ENCODE data around the gene TMOD4.

The TMOD4 gene

DNA sequence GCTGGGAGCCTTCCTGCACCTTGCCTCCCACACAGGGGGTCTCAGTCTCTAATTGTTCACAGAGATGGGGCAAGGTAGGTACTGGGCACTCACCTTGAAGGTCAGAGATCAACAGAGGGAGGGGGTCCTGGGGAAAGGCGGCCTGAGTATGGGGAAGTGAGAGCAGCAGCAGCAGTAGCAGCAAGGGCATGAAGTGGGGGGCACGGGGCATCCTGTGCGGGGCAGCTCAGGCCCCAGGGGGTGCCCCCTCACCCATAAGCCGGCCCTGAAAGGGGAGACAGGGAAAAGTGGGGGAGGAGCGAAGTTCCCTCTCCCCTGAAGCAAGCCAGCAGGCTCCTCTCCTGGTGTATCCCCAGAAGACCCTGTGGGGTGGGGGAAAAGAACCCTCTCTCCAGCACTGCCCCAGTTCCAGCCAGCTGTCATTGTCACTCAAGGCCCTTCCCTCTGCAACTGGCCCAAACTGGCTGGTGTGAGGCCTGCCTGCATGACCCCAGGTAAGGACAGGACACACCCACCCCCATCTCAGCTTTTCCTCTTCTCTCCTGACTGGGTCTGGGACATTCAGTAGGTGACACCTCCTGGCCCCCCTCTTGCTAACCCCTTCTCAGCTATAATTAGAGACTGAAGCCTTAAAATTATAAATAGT is 33.2 kb downstream of the TMOD4 start:
- Histone ChIP-seq H3K36me3 (ENCODE audit: control insufficient read depth, insufficient read depth, low read length) (peaks cover 13% of the 10 kb centered on the region), H3K27ac (ENCODE audit: low read depth, low read length, severe bottlenecking) (no peak overlapping the region), H3K9me3 (ENCODE audit: control insufficient read depth, low read length) (no peaks in the 10 kb centered on the region), H3K4me3 (ENCODE audit: extremely low read depth, insufficient read depth, low read length, poor library complexity, severe bottlenecking) (no peak overlapping the region), H3K4me1 (ENCODE audit: control insufficient read depth, insufficient read depth, low read length, poor library complexity, severe bottlenecking) (peaks cover 18% of the 10 kb centered on the region)
- 80 to 97% methylated on average over 1 to 4 of the region's 5 CpGs for WGBS, 2 experiments (ENCODE audit: insufficient coverage in 2 of 2)

DNA sequence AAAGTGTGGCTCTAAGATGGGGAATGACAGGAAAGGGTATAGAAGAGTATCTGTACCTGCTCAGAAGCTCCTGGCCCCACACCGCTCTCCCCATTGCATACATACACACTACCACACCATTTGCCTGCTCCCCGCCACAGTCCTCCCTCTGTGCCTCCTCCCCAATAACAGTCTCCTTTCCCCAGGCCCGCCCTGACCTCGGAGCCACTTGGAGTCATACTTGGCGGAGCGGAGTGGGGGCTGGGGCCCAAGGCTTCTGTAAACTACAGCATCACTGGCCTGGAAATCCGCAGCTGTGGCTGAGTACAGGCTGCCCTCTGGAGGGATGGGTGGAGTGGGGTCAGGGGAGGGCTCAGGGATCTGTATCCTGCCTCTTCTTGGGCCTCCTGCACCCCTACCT is 38.0 kb downstream of the TMOD4 start:
- 94 to 97% methylated on average over 5 to 6 of the region's 7 CpGs for WGBS, 2 experiments (ENCODE audit: insufficient coverage in 2 of 2)
- Histone ChIP-seq H3K36me3 (ENCODE audit: control insufficient read depth, insufficient read depth, low read length) (peaks cover 31% of the 10 kb centered on the region), H3K4me3 (ENCODE audit: extremely low read depth, insufficient read depth, low read length, poor library complexity, severe bottlenecking) (no peak overlapping the region), H3K4me1 (ENCODE audit: control insufficient read depth, insufficient read depth, low read length, poor library complexity, severe bottlenecking) (no peaks in the 10 kb centered on the region), H3K27ac (ENCODE audit: low read depth, low read length, severe bottlenecking) (no peak overlapping the region), H3K9me3 (ENCODE audit: control insufficient read depth, low read length) (no peaks in the 10 kb centered on the region)

DNA sequence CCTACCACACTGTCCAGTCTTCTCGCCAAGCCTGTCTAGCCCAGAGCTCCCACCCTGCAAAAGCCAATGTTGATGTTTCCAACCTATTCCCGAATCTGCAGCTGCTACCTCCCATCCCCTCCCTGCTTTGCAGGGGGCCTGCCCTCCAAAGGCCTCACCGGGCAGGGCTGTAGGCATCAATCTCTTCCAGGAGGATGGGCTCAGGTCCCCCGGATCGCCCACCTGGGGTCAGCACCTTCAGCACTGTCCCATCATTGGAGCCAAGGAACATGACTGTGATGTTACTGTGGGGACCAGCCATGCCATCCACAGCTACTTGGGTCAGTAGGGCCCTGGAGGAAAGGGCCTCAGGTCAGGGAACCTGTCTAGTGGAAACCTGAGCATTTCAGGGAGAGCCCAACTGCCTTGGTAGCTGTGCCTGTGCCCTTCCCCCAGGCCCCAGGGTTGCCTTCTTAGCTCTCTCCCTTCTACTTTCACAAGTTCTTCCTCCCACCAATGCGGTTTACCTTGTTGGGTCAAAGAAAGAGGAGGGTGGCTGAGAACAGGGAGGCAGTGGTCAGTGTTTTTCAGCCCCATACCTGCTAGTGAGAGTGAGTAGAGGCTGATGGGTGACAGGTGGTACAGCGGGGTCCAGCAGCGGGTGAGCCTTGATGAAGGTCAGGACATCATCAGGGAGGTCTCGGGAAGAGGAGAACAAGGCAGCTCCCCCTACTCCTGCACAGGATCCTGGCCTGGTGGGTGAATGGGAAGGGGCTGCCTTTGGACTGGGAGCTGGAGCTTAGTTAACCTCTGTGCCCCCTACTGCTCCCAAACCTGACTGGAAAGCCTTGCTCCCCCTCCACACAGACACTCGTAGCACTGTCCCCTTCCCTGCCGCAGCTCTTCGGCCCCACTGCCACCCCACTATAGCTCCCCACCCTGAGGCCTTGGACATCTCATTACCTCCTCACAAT is 40.1 kb downstream of the TMOD4 start:
- Histone ChIP-seq H3K4me1 (ENCODE audit: control insufficient read depth, insufficient read depth, low read length, poor library complexity, severe bottlenecking) (peaks cover 10% of the 10 kb centered on the region), H3K9me3 (ENCODE audit: control insufficient read depth, low read length) (no peaks in the 10 kb centered on the region), H3K36me3 (ENCODE audit: control insufficient read depth, insufficient read depth, low read length) (peaks cover 28% of the 10 kb centered on the region), H3K4me3 (ENCODE audit: extremely low read depth, insufficient read depth, low read length, poor library complexity, severe bottlenecking) (no peak overlapping the region), H3K27ac (ENCODE audit: low read depth, low read length, severe bottlenecking) (no peak overlapping the region)
- WGBS, 2 experiments (ENCODE audit: insufficient coverage in 2 of 2): 92 to 96% methylated on average over 9 to 11 of the region's 12 CpGs

DNA sequence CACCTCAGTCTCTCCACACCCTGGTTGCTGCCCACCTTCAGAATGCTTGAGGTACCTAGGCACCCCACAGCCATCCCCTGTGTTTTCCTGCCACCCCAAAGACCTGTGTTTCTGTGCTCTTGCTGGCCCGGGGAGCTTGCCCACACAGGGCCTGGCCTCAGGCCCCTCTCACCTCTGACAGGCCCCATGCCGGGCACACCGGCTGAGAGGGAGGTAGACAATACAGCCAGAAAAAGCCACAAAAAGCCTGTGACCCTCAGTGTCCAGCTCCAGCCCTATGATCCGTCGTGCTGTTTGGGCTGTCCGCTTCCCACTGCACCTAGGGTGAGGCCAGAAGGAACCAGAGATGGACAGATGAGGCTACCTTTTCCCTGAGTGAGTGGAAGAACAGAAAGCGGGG is 40.8 kb downstream of the TMOD4 start:
- H3K4me3 ChIP-seq (ENCODE audit: extremely low read depth, insufficient read depth, low read length, poor library complexity, severe bottlenecking): no peak overlapping the region
- H3K4me1 ChIP-seq (ENCODE audit: control insufficient read depth, insufficient read depth, low read length, poor library complexity, severe bottlenecking): peaks cover 10% of the 10 kb centered on the region
- peaks cover 28% of the 10 kb centered on the region for H3K36me3 ChIP-seq (ENCODE audit: control insufficient read depth, insufficient read depth, low read length)
- 97 to 98% methylated on average over 7 of the region's 7 CpGs for WGBS, 2 experiments (ENCODE audit: insufficient coverage in 2 of 2)
- H3K9me3 ChIP-seq (ENCODE audit: control insufficient read depth, low read length): no peaks in the 10 kb centered on the region
- H3K27ac ChIP-seq (ENCODE audit: low read depth, low read length, severe bottlenecking): no peak overlapping the region

DNA sequence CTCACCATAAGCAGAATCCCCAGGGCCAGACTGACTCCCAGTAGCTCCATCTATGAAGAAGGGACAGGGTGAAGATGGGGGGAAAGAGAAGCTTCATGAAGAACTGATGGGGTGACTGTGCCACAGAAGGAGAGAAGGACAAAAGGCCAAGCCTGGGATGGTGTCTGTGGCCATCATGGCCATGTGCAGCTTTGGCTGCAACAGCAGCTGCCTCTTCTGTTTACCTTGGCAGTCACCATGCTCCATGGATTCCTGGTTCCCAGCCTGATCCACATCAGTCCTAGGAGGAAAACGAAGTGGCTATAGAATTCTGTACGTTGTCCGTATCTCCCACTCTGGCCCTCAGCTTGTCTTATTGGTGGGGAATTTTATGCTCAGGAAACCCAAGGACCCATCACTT is 41.4 kb downstream of the TMOD4 start:
- H3K4me3 ChIP-seq (ENCODE audit: extremely low read depth, insufficient read depth, low read length, poor library complexity, severe bottlenecking): no peak overlapping the region
- H3K36me3 ChIP-seq (ENCODE audit: control insufficient read depth, insufficient read depth, low read length): peaks cover 28% of the 10 kb centered on the region
- H3K27ac ChIP-seq (ENCODE audit: low read depth, low read length, severe bottlenecking): no peak overlapping the region
- H3K9me3 ChIP-seq (ENCODE audit: control insufficient read depth, low read length): no peaks in the 10 kb centered on the region
- no CpG with 5 or more reads among the region's 3 CpGs for WGBS, 2 experiments (ENCODE audit: insufficient coverage in 2 of 2)
- peaks cover 10% of the 10 kb centered on the region for H3K4me1 ChIP-seq (ENCODE audit: control insufficient read depth, insufficient read depth, low read length, poor library complexity, severe bottlenecking)

DNA sequence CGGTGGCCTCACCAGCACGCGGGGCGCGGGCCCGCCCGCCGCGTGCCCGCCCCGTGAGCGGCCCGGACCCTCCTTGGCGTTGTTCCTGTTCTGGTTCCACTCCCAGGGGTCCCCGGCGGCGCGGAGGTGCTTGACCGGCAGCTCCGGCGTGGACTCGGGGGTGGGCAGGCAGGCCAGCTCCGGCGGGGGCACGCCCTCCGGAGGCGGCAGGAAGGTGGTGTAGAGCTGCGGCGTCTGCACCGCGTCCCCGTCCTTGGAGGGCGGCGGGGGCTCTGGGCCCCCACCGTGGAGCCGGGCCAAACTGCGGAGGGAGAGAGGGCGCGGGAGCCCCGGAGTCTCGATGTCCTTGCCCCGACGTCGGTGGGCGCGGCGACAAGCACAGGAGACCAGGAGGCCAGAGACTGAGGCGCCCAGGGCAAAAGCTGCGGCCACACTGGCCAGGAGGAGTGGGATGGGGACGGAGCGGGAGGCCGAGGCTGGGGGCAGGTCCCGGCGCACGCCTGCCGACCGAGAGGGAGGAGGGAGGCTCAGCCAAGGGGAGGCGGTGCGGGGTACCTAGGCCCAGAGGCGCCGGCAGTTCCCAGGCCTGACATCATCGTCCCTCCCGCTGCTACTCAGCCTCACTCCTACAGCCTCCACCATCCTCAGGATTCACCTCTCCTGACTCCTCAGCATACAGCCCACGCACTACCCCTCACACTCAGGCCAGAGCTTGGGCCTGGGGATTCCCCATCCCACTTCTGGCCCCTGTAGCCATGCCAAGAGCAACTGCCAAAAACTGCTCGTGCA is 42.6 kb downstream of the TMOD4 start:
- peaks cover 10% of the 10 kb centered on the region for H3K4me1 ChIP-seq (ENCODE audit: control insufficient read depth, insufficient read depth, low read length, poor library complexity, severe bottlenecking)
- 77 to 81% methylated on average over 51 to 63 of the region's 65 CpGs for WGBS, 2 experiments (ENCODE audit: insufficient coverage in 2 of 2)
- H3K9me3 ChIP-seq (ENCODE audit: control insufficient read depth, low read length): no peaks in the 10 kb centered on the region
- H3K27ac ChIP-seq (ENCODE audit: low read depth, low read length, severe bottlenecking): no peak overlapping the region
- H3K4me3 ChIP-seq (ENCODE audit: extremely low read depth, insufficient read depth, low read length, poor library complexity, severe bottlenecking): no peak overlapping the region
- H3K36me3 ChIP-seq (ENCODE audit: control insufficient read depth, insufficient read depth, low read length): peaks cover 25% of the 10 kb centered on the region

DNA sequence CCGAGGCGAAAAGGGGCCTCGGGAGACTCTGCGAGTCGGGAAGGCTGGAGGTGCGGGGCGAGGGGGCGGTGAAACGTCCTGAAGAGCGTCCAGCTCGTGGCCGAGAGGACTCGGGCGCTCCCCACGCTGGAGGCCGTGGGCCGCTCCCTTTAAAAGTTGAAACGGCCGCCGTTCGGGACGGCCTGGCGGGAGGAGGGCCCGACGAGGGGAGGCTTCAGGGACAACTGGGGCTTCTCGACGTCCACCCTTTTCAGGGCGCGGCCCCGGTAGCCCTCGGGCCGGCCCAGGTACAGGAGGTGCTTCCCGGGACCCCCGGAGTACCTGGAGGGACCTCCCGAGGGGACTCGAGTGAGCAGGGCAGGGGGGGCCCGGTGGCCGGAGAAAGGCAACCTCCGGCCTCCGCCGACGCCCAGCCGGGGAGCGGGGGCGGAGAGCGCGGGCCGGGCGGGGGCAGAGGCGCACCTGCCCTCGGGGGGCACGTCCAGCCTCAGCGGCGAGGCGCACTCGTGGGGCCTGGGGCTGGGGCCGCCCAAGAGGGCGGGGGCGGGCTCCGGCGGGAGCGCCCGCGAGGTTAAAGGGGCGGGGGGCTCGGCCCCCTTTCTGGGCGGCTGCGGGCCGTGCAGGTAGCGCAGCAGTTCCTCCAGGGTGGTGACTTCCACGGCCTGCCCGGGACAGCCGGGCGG is 43.3 kb downstream of the TMOD4 start:
- Histone ChIP-seq H3K27ac (ENCODE audit: low read depth, low read length, severe bottlenecking) (no peak overlapping the region), H3K4me3 (ENCODE audit: extremely low read depth, insufficient read depth, low read length, poor library complexity, severe bottlenecking) (no peak overlapping the region), H3K9me3 (ENCODE audit: control insufficient read depth, low read length) (no peaks in the 10 kb centered on the region), H3K4me1 (ENCODE audit: control insufficient read depth, insufficient read depth, low read length, poor library complexity, severe bottlenecking) (peaks cover 10% of the 10 kb centered on the region), H3K36me3 (ENCODE audit: control insufficient read depth, insufficient read depth, low read length) (peaks cover 22% of the 10 kb centered on the region)
- WGBS, 2 experiments (ENCODE audit: insufficient coverage in 2 of 2): 79 to 81% methylated on average over 42 to 69 of the region's 74 CpGs

DNA sequence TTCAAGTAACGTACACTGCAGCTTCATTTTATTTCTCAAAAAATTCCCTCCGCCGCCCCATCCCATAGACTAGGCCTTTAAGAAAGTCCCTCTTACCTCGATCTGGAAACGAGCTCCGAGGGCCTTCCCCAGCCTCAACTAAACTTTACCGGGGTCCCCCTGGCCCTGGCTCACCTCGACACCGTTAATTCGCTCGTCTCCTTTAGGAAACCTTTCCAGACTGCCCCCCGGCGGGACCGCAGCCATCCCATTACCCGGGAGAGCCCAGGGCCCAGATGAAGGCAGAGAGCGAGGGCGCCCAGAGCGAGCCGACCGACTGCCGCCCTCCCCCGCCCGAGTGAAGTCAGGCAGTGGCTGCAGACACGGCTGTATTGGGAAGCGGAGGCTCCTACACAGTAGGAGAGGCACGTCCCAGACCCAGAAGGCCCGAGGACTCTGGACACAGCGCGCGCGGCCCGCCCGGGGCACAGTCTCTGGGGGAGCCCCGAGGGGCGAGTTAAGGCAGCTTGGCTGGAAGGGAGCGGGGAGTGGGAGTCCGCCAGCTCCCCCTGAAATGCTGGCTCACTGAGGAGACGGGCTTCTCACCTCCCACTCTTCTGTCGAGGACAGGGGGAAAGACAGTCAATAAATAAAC is 44.0 kb downstream of the TMOD4 start:
- peaks cover 19% of the 10 kb centered on the region for H3K36me3 ChIP-seq (ENCODE audit: control insufficient read depth, insufficient read depth, low read length)
- no peak overlapping the region for H3K4me3 ChIP-seq (ENCODE audit: extremely low read depth, insufficient read depth, low read length, poor library complexity, severe bottlenecking)
- peaks cover 10% of the 10 kb centered on the region for H3K4me1 ChIP-seq (ENCODE audit: control insufficient read depth, insufficient read depth, low read length, poor library complexity, severe bottlenecking)
- no peak overlapping the region for H3K27ac ChIP-seq (ENCODE audit: low read depth, low read length, severe bottlenecking)
- no peaks in the 10 kb centered on the region for H3K9me3 ChIP-seq (ENCODE audit: control insufficient read depth, low read length)
- 42 to 52% methylated on average over 33 to 34 of the region's 39 CpGs for WGBS, 2 experiments (ENCODE audit: insufficient coverage in 2 of 2)

DNA sequence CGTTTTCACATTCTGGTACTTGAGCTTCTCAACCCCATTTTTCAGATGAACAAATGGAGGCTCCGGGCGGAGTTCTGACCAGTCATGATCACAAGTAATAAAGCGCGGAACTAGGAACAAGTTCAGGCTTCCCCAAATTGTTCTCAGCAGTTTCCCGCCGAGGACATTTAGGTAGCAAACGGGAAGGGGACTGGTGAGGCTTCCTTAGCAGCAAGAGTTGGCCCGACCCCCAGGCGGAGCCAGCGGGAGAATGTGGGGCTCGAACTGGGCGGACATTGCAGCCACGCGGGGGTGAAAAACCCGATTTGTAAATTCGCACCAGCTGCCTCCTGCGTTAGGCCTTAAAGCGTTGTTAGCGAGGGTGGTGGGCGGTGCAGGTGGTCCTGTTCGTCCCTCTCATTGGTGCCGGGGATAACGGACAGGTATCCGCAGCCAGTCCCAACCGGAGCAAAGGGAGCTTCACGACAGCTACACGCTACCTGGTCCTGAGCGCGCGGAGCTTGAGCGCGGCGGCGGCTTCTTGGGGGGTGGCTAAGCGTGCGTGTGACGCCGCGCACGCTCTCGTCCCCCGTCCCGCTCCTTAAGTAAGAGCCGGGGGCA is 44.7 kb downstream of the TMOD4 start:
- Histone ChIP-seq H3K36me3 (ENCODE audit: control insufficient read depth, insufficient read depth, low read length) (peaks cover 14% of the 10 kb centered on the region), H3K9me3 (ENCODE audit: control insufficient read depth, low read length) (no peaks in the 10 kb centered on the region), H3K4me3 (ENCODE audit: extremely low read depth, insufficient read depth, low read length, poor library complexity, severe bottlenecking) (no peak overlapping the region), H3K4me1 (ENCODE audit: control insufficient read depth, insufficient read depth, low read length, poor library complexity, severe bottlenecking) (peaks cover 10% of the 10 kb centered on the region), H3K27ac (ENCODE audit: low read depth, low read length, severe bottlenecking) (no peak overlapping the region)
- WGBS, 2 experiments (ENCODE audit: insufficient coverage in 2 of 2): 30 to 39% methylated on average over 34 to 43 of the region's 45 CpGs
